GM21576 (cell line): ENCODE results near the gene NAV2.
A peak's percentile ranks its signal among the peaks of the same experiment; 100 is the strongest.

Experiments
- ATAC-seq: cut with Tn5 transposase; IDR thresholded peaks from one replicate; pipeline ENCODE4 v1.9.1; 2021; ENCODE audit warnings: mild to moderate bottlenecking, moderate library complexity; ENCODE audit not compliant: unreplicated experiment

The NAV2 gene

DNA sequence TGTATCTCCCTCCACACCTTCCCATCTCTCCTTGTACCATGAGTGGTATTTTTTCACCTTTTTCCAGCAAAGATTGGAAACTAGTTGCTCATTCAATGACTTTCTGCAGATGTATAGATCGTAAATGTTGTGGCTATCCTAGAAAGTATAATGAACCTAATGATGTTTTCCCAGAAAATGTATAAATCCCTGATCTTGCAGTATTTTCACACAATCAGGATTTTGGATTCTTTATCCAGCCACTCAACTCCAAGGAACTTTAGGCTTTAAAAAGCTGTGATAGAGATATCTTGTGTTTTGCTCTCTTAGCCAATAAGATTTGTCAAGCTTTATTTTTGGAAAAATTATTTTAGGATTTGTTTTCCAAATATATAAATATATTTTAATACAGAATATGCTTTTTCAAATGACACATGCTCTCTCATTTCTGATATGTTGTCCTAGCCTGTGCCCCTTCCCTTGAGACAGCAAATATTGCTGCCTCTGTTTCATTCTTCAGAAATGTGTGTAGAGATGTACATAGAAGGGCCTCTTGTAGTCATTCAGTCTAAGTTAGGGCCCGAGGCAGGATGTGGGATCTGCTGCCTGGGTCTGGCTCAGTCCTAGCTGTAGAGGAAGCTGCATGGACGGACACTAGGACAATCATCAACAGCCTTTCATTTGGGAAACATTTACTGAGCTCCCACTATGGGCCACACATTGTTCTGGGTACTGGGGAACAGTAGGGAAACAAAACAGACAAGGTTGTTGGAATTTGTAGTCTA lies 62.4 kb downstream of the NAV2 start:
- ATAC-seq: no peak

DNA sequence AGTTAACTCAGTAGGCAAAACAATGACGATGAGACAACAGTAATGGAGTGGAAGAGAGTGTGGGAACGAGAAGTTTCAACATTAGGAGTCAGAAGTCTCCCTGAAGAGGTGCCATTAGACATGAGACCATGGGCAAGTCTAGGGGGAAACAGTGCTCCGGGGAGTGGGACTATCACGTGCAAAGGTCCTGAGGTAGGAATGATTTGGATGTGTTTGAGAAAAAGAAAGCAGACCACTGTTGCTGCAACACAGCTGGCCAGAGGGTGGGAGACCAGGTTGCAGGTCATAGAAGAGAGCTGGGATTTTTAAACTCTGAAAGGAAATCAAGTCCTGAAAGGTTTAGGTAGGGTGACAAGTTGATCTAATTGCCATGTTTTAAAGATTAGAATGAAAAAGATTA lies 63.0 kb downstream of the NAV2 start:
- no peak for ATAC-seq

DNA sequence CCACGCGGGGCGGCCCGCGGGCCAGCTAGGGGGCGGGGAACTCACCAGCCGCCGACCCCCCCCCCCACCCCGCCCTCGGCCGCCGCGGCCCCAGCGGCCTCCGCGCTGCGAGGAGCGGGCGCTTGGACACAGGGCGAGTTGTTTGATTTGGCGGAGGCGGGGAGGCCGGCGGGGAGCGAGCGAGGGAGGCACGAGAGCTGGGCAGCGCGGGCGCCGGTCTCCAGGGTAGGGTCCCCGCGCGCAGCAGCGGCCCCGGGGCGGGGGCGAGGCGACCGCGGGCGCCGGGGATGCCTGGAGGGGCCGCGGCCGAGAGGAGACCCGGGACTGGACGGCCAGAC lies 64.4 kb downstream of the NAV2 start:
- ATAC-seq: peak; percentile 21

DNA sequence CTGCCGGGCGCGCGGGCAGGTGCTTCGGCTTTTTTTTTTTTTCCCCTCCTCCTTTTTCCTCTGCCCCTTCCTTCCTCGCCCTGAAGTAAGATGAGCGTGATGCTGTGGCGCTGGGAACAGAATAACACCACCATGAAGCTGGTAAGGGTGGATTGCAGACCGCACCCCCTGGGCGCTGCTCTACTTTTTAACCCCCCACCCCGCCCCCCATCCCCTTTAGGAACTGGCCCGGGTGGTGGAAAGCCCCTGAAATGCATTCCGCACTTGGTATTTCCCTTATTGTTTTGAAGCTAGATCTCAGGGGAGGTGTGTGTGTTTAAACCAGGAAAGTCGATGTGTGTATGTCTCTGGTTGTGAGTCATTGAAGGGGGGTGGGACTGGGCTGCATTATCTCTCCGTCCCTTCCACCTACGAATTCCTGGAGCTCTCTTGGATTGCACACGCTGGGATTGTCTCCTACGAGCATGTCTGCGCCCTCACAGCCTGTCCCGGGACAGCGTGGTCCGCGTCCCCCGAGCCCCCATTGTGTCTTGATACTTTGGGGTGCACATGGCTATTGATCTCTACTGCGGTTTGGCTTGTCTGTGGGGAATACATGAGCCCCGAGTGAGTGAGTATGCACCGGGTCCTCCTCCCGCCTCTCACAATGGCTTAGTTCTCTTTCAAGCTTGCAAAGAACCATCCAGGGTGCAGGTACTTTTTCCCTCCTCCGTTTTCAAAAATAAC lies 64.9 kb downstream of the NAV2 start:
- peak; percentile 70 for ATAC-seq

DNA sequence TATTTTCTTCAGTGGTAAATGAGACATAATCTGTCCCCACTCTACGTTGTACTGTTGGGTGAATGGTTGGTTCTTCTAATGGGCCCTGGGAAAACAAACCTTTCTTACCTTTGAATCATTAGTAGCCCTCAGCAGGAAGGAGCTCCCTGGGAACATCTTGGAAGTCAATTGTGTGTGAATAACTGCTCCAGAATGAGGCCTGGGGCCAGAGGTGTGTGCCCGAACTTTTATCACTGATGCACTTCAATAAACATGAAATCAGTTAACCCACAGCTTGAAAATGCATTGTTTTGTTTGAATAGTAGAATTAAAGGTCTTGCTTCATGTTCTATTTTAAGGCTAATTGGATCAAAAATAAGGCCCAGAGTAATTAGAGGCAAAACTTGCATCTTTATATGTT lies 67.1 kb downstream of the NAV2 start:
- no peak for ATAC-seq

DNA sequence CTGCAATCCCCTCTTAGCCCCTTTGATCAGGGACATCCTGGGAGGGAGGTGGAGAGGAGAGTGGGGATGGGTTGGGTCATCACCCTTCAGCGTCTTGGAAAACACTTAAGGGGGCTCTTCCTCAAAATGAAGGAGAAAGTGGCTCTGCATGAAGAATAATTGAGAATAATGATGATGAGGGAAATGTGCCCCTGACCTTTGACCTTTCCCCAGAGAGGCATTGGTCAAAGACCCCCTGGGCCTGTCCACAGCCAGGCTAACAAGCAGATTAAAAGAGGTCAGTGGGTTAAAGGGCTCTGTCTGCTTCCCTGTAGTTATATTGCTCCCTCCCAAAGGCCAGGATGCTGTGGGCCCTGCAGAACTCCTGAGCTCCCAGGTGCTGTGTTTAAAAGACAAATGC lies 68.7 kb downstream of the NAV2 start:
- ATAC-seq: no peak

DNA sequence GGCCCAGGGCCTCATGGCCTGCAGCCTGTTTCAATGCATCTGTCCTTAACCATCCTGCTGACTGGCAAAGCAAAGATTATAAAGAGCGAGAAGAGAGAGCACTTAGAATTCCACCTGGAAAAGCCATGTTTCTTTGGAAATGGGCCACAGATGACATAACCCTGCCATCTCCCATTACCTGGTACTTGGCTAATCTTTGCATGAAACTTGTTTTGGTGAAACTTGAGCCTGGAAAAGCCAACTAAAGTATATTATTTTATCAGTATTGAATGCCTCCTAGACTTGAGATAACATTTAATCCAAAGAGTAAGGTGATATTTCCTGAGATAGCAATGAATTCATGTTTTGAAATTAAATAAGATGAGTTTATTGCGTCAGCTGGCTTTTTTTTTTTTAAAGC lies 72.6 kb downstream of the NAV2 start:
- no peak for ATAC-seq

DNA sequence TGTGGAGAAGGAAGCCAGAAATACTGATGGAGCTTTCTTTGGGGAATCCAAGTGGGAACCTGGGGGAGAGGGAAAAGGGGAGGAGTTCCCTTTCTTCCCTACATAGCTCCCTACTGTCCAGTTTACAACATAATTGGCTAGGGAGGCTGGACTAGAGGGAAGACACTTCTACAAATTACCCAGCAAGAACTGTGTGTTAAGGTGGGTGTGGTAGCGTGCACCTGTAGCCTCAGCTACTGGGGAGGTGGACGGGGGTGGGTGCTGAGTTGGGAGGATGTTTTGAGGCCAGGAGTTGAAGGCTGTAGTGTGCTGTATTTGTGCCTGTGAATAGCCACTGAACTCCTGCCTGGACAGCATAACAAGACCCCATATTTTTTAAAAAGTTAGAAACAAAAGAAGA lies 74.0 kb downstream of the NAV2 start:
- no peak for ATAC-seq

DNA sequence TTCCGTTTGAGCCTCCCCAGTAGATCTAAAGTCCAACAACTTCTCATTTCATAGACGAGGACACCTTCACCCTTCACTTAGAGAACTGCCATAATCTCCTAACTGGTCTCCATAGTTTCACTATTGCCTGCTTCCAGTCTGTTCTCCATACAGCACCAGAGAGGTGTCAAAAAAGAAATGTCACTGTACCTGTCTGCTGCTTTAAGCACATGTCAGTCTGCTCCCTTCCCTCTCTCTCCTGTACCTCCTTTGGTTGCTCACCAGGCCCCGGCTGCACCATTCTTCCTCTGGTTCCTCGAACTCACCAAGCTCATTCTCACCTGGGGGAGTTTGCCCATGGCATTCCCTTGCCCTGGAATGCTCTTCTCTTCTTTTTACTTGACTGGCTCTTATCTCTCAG lies 75.8 kb downstream of the NAV2 start:
- no peak for ATAC-seq

DNA sequence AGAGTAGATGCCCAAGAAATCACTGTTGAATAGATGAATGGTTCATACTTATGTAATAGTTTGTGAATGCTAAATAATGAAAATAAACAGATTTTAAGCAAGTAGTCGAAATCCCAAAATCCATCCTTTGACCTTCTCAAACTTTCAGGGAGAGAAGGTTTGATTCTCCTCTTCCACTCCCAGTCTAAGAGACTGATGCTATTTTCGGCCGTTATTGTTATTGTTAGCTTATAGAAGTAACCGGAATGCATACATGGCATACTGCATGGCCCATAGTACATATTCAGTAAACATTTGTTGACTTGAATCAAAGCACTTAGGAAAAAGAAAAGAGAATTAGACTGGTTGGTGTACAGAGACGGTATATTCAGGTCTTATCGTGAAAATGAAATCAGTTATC lies 76.6 kb downstream of the NAV2 start:
- ATAC-seq: no peak

DNA sequence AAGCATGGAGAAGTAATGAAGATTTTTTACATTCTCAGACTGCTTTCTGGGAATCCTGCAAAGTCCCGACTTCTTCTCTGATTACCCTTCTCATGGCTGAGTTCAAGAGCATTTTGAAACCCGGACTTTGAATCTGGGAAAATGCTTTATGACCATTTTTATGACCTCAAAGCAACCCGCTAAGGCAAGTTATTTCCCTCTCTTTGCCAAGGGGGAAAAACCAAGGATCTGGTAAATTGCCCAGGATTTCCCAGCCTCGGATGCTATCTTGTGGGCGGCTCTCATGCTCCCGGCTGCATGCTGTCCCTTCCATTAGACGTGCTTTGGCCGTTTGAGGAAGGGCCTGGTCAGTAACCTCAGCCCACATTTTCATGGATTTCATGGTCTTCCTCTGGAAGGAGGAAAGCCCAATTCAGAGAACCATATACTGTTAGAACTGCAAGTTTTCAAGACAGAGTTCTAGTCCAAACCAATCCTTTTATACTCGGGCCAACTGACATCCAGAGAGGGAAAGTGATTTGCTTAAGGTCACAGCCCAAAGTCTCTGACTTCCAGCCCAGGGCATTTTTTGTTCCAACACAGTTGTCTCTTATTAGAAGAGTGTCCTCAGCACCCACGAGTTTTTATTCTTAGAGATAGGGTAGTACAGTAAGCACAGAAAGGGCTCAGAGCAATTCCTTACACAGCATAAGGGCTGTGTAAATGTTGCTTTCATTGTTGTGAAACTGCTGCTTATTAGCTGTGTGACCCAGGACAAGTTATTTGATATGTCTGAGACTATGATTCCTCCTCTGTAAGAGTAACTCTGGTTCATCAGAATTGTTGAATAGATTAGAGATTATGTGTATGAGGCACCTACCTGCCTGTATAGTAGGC lies 77.4 kb downstream of the NAV2 start:
- ATAC-seq: no peak

DNA sequence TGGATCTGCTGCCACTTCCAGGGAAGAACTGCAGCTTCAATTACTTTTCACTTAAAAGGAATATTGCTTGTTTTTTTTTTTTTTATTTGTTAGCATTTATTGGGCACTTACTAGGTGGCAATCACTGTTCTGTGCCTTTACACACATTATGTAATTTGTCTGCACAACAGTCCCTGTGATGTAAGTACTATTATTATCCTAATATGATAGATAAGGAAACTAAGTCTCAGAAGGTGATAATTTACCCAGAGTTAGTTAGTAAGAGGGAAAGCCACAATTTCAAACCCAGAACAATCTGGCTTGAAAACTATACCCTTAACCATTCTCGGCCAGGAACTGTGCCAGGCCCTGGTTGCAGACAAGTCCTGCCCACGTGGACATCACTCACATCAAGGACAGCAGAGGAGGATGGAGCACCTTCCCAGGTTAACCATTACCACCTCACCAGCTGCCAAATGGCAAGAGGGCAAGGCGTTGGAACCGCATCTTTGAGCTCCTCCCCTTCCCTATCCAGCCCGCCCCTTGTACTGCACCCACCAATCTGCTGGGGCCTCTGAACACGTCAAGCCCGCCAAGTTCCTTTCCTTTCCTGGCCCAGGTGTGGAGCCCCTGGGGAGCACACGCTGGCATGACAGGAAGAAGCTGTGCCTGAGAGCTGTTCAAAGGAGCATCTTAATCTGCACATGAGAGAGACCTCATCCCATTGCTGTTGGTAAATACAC lies 78.4 kb downstream of the NAV2 start:
- ATAC-seq: peak; percentile 57

DNA sequence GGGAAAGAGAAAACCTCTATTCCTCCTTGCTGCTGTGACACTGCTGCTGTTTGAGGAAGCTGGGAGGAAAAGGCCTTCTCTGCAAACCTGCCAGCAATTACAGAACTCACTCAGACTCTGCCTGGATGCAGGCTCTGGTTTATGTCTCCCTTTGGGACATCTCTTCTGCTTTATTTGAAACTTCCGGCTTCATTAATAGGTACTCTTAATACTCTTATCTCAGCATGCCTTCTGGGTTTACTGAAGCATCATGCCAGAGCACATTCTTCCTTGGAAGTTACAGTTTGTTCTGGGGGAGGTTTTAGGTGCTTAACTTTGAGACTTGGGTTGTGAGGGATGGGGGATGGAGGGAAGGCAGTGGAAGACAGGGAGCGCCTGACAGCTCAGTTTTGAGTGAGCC lies 79.9 kb downstream of the NAV2 start:
- no peak for ATAC-seq

DNA sequence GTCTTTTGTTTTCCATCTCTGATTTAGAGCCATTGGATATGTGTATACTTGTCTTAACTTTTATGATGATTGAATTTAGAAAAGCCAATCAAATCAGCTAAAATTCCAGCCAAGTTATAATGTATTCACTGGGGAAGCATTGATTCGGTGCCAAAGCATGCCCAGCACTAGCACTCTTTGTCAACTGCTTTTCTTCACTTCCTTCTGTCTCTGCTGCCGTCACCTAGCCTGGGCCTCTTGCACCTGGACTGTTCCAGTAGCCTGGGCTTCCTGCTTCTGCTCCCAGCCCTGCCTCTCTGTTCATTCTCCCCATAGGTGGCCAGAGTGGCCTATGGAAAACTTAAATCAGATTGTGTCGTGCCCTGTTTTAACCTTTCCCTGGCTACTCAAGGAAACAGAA lies 80.7 kb downstream of the NAV2 start:
- ATAC-seq: no peak

DNA sequence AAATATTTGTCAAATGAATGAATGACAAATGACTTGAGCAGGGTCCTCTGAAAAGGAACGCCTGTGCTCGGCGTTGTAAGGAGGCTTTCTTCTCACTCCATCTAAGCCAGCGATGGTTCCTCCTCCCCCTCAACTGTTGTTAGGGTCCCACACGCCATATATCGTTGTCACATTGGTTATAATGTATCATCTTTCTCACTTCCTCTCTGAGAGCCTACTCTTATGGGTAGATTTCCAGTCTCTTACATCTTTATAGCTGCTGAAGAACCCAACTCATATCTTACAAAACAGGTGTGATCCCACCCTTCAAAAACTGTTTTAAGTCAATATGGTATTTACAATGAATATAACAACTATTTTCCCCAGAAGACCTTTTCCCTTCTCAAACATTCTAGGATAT lies 81.5 kb downstream of the NAV2 start:
- ATAC-seq: no peak

DNA sequence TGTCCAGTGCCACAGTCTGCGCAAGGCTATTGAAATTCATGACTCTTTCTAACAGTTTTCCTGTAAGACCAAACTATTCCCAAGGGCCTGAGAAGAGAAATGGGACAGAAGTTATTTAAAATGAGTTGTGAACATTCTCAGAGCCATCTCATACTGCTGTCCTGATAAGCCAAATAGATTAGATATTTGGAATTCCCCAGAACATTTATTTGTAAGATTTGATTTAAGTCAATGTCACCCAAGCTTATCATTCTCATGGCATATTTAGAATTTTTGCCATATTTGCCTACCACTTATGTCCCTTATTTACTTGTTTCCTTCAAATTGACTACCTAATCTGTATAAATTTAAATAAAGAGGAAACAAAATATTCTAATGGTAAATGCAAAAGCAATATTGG lies 82.4 kb downstream of the NAV2 start:
- no peak for ATAC-seq

DNA sequence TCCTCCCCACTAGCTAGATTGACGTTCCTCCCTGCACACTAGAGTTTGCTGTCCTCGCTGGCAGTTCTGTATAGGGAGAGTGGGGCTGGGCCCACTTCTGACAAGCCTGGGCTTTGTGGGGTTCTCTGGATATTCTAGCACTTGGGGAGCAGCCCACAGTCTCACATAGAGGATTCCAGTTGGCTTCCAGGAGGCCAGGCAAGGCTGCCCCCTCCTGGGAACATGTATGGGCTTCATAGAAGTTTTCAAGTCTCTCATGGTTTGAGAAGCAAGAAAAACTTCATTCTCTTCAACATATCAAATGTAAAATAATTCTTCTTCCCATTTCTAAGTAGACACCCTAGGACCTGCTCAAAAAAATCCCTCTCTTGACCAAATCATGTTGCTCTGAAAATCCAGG lies 87.5 kb downstream of the NAV2 start:
- no peak for ATAC-seq

DNA sequence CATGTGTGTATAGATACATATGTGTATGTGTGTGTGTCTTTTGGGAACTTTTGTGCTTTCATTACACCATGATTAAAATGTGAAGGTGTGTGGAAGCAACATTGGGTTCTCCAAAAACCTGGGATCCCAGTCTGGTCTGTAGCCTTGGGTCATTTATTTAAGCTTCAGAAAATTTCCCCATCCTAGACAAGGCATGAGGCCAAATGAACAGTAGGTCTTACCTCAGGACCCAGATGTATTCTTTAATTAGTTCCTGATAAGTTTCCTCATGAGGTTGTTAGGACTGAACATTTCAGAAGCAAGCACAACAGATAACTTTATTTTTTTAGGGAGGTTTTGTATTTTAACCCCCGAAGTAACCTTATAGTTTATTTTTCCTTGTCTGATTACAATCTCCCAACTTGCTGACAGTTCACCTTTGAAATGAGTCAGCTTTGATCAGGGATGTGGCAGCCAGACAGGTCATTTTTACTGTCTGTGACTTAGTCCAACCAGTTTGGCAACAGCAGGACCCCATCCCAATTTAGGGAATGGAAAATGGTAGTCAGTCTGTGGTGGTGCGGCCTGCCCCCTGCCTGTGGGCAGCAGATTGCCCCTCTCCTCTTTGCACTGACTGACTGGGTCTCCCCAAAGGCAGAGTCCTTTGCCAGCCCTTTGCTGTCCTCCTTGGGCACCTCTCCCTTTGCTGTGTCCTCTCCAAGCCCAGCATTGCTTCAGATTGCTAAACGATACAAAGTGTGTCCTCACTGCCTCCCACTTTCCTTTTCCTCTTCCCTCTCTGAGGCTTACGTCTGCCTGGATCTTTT lies 88.3 kb downstream of the NAV2 start:
- no peak for ATAC-seq

DNA sequence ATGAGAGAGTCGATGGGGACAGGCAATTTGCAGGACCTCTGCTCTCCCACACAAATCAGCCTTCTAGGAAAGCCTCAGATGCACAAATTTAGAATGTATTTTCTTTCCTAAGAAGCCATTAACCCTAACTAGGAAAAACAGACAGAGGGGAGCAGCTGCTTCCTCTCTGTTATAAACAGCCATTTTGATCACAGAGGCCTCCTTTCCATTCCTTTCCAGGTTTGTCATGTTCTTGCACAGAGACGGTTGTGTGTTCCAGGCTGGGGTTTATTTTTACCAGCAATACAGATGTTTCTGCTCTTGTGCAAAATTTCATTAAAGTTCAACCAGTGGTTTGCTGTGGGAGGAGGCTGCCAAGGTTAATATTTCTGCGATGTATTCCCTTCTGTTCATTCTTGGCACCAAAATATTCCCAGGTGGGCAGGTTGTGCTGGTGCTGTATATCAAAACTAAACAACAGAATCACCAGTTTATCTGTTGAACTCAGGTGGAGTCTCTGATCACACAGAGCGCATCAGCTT lies 90.2 kb downstream of the NAV2 start:
- ATAC-seq: no peak

DNA sequence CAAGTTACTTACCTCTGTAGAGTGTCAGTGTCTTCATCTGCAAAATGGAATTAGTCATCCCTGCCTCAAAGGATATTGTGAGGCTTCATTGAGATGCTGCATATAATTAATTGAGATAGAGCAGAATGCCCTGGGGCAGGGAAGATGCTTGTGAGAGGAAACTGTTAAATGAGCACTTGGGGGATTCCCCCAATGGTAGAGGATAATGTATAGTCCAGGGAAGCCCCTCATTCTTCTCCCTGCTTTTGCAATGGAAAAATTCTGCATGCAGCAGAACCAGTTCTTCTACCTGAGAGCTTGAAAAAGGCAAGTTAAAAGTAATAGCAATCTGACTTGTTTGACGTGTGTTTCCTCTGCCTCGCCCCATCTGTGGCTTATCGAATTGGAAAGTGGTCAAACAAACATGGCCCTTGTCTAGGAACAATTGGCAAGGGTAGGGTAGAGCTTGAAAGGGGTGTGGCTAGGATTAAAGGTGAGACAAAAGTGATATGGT lies 90.9 kb downstream of the NAV2 start:
- ATAC-seq: no peak
